Esophagus squamous epithelium (tissue), 5 donors: Measurements from ENCODE around the gene KDSR. TPM values are rescaled to one million over a fixed set of nuclear protein-coding genes. Genes with fewer than 3 reads are reported as not detected.

ENCODE experiments used
- DNase-seq: peaks from one replicate; lab custom pipeline; 2025; lab: John Stamatoyannopoulos, UW
- H3K27ac ChIP-seq, 4 donors: fragments of 200-600 bp; sonication (generic); one replicate each; pipeline ENCODE4 v1.5.1; 2016 to 2019; ENCODE audit warnings: mild to moderate bottlenecking in 1 of 4
- H3K27me3 ChIP-seq, 4 donors: fragments of 200-600 bp; sonication (generic); 1 replicate in 3 of 4; 2 replicates in 1 of 4; pipeline versions ENCODE4 v1.5.1 to v1.6.0; 2017 to 2021; ENCODE audit warnings: antibody characterized with exemption in 1 of 4
- H3K36me3 ChIP-seq, 3 donors: fragments of 200-600 bp; sonication (generic); one replicate each; pipeline ENCODE4 v1.5.1; 2016 to 2019
- H3K4me1 ChIP-seq, 3 donors: fragments of 200-600 bp; sonication (generic); one replicate each; pipeline ENCODE4 v1.5.1; 2017 to 2019
- H3K4me3 ChIP-seq, 4 donors: fragments of 200-600 bp; sonication (generic); 1 replicate in 3 of 4; 2 replicates in 1 of 4; pipeline ENCODE4 v1.5.1; 2016 to 2019; ENCODE audit warnings: mild to moderate bottlenecking in 2 of 4, moderate library complexity in 1 of 4
- H3K9me3 ChIP-seq, 3 donors: fragments of 200-600 bp; sonication (generic); one replicate each; pipeline ENCODE4 v1.5.1; 2016 to 2019
- POLR2A ChIP-seq, 4 donors: fragments of 450-650 bp; IDR thresholded peaks; one replicate each; pipeline ENCODE4 v1.6.1; 2017; ENCODE audit warnings: antibody characterized with exemption in 4 of 4, mild to moderate bottlenecking in 4 of 4, moderate library complexity in 3 of 4
- WGBS, 2 donors: methylation state at CpG; one replicate each; pipeline ENCODE4 v1.1.5; 2018; 5-methylcytosine and 5-hydroxymethylcytosine counted together
- intact Hi-C: fragments of 100-400 bp; cut with DNase I; formaldehyde crosslinking; loops from one replicate; pipeline ENCODE4 v1.15.0; 2022
- total RNA-seq, 4 donors: library from RNA; depleted of rRNA; stranded (reverse); fragments of >200 nt; gene quantifications; one replicate each; pipeline ENCODE4 v1.1.0, GENCODE V29; 2016
- TF ChIP-seq, protein P1 (sequence below), 6 experiments: fragments of 450-650 bp in 4 of 6; fragments of 200-600 bp in 2 of 6; sonication (generic) in 2 of 6; IDR thresholded peaks; one replicate each; pipeline ENCODE4 v1.5.1; 2016 to 2019; ENCODE audit warnings: antibody characterized with exemption in 6 of 6, mild to moderate bottlenecking in 4 of 6, moderate library complexity in 4 of 6
- donor health status: DM: yes; HTN: yes; CAD: no.

Gene KDSR
- total RNA-seq, 4 donors from 2014 or later = 20.8 to 42.3 (median 23.0) TPM

DNA sequence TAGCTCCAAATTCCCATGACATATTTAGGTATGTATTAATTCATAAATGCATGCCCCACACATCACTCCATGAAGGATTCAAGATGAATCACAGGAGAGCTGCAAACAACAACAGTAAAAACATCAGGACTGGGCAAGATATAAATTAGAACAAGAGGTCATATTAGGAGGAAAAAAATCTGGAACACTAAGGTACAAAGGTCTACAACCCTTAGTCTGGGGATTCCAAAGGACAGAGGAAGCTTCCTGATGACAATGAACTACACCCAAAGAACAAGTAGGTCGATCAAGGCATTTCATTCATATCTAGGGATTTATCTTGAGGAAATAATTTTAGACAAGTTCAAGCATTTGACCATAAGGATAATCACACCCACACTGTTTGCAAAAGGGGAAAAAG is 40.7 kb upstream of the KDSR start:
- peaks cover 0 to 92% (median 14%) of the 10 kb centered on the region in 3 donors for H3K36me3 ChIP-seq
- no peaks in the 10 kb centered on the region for H3K9me3 ChIP-seq
- H3K4me3 ChIP-seq = no peak overlapping the region
- no peak for TF ChIP-seq POLR2A (IDR thresholded peaks at IDR 0.05)
- TF ChIP-seq, protein P1, sequence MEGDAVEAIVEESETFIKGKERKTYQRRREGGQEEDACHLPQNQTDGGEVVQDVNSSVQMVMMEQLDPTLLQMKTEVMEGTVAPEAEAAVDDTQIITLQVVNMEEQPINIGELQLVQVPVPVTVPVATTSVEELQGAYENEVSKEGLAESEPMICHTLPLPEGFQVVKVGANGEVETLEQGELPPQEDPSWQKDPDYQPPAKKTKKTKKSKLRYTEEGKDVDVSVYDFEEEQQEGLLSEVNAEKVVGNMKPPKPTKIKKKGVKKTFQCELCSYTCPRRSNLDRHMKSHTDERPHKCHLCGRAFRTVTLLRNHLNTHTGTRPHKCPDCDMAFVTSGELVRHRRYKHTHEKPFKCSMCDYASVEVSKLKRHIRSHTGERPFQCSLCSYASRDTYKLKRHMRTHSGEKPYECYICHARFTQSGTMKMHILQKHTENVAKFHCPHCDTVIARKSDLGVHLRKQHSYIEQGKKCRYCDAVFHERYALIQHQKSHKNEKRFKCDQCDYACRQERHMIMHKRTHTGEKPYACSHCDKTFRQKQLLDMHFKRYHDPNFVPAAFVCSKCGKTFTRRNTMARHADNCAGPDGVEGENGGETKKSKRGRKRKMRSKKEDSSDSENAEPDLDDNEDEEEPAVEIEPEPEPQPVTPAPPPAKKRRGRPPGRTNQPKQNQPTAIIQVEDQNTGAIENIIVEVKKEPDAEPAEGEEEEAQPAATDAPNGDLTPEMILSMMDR (IDR thresholded peaks at IDR 0.05) = no peak
- no peaks in the 10 kb centered on the region for H3K27me3 ChIP-seq
- WGBS, 2 donors = 37 to 58% methylated on average over 1 of the region's 1 CpG
- intact Hi-C loops = no loop called here
- peaks cover 0 to 19% (median 0%) of the 10 kb centered on the region in 3 donors for H3K4me1 ChIP-seq
- no peak overlapping the region for H3K27ac ChIP-seq
- no peak for DNase-seq

DNA sequence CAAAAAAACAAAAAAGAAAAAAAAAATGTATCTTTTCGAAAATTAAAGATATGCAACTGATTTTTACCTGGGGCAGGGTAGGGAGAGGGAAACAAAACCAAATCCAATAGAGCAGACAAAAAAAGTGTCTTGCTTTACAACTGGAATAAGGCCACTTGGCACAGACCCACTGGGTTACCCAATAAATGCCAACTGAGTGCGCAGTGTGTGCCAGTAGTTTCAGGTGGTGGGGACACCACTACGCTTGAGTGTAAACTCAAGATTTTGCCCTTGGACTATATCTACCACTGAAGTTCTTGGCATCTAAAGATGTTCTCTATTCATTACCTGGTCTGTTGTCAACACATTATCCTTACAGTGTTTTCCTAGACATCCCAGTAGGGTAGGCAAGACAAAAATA is 39.0 kb upstream of the KDSR start:
- 85 to 89% methylated on average over 3 of the region's 3 CpGs for WGBS, 2 donors
- H3K36me3 ChIP-seq = peaks cover 0 to 97% (median 14%) of the 10 kb centered on the region in 3 donors
- H3K4me1 ChIP-seq = peaks cover 0 to 15% (median 0%) of the 10 kb centered on the region in 3 donors
- DNase-seq = no peak
- H3K4me3 ChIP-seq = no peak overlapping the region
- intact Hi-C loops = no loop called here
- TF ChIP-seq POLR2A (IDR thresholded peaks at IDR 0.05) = no peak
- TF ChIP-seq, protein P1 (IDR thresholded peaks at IDR 0.05) = no peak
- H3K27ac ChIP-seq = no peak overlapping the region
- H3K27me3 ChIP-seq = no peaks in the 10 kb centered on the region
- H3K9me3 ChIP-seq = no peaks in the 10 kb centered on the region

DNA sequence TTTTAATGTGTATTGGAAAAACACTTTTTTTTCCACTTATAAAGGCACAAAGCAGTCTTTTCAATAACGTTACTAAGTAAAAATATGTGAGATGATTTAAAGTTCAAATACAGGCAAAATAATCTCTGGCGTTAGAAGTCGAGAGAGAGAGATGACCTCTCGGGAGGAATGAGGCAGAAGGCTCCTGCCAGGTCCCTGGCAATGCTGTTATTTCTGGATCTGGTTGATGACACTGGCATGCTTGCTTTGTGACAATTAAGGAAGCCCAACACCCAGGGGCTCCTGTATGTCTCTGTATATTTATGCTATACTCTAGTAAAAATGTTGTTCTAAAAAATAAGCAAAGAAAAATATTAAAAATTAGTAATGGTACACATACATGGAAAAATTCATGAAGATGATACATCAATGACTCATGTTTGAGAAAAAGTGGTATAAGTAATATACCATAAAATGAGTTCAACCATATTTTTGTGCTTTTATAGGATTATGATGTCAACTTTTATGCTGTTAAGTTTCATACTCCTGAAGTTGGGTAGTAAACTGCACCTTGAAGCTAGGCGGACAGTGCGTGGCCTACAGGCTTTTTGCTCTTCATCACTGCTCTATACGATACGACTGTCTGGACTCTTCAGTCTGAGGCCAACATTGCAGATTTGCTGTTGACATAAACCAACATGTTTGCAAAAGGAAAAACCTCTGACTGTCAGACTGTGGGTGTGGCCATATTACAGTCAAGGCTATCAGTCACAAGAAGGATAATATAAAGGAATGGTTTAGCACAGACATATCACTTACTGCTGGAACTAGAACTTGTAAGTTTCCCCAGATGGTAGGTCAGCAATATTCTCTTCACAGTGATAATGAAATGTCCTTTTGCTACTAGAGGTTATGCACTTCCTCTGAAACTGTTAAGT is 35.5 kb upstream of the KDSR start:
- DNase-seq = no peak
- no peaks in the 10 kb centered on the region for H3K27me3 ChIP-seq
- no peak overlapping the region for H3K27ac ChIP-seq
- 89 to 90% methylated on average over 8 of the region's 8 CpGs for whole genome bisulfite sequencing, 2 donors
- TF ChIP-seq POLR2A (IDR thresholded peaks at IDR 0.05) = no peak
- TF ChIP-seq, protein P1 (IDR thresholded peaks at IDR 0.05) = no peak
- H3K4me3 ChIP-seq = no peak overlapping the region
- H3K9me3 ChIP-seq = no peaks in the 10 kb centered on the region
- peaks cover 0 to 97% (median 8%) of the 10 kb centered on the region in 3 donors for H3K36me3 ChIP-seq
- H3K4me1 ChIP-seq = no peaks in the 10 kb centered on the region
- intact Hi-C loops = no loop called here

DNA sequence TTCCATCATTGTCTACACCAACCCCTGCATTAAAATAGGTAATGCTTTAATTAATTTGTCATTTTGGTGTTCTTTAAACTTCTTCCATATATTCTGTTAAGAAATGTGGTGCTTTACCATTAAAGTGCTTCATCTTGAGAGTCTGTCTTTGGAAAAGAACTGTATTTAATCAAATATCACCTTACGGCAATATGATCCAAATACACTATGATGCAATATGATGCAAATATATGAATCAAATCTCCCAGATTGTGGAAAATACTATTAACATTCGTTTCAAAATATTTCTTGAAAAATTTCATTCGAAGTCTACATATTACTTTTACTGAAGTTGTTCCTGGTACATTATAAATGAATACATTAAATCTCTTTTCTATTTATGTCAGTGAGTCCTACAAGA is 32.3 kb upstream of the KDSR start:
- Histone ChIP-seq H3K27ac (no peak overlapping the region), H3K27me3 (no peaks in the 10 kb centered on the region), H3K36me3 (peaks cover 5 to 100% (median 16%) of the 10 kb centered on the region in 3 donors), H3K9me3 (no peaks in the 10 kb centered on the region), H3K4me3 (no peak overlapping the region), H3K4me1 (no peaks in the 10 kb centered on the region)
- WGBS, 2 donors = 95% methylated on average over 3 of the region's 3 CpGs
- intact Hi-C loops = no loop called here
- no peak for DNase-seq
- TF ChIP-seq, protein P1 (IDR thresholded peaks at IDR 0.05) = no peak
- no peak for TF ChIP-seq POLR2A (IDR thresholded peaks at IDR 0.05)

DNA sequence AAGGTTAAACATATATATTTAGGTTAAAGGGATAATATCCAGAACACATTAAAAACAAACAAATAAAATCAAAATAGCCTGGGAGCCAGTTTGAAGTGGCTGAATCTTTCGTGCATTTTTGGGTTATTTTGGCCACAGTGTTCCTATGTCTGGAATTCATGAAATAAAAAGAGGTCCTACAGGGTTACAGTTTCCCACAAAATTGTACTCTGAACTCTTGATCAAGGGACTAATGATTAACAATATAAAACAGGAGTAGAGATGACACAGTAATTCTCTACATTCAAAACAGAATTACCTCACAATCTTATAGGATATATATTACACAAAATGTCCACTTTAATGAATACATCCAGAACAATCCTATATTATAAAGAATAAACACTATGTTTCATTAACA is 30.3 kb upstream of the KDSR start:
- H3K27ac ChIP-seq = no peak overlapping the region
- intact Hi-C loops = no loop called here
- TF ChIP-seq POLR2A (IDR thresholded peaks at IDR 0.05) = no peak
- TF ChIP-seq, protein P1 (IDR thresholded peaks at IDR 0.05) = no peak
- no peaks in the 10 kb centered on the region for H3K4me1 ChIP-seq
- no peaks in the 10 kb centered on the region for H3K27me3 ChIP-seq
- no peak overlapping the region for H3K4me3 ChIP-seq
- H3K9me3 ChIP-seq = no peaks in the 10 kb centered on the region
- WGBS, 2 donors = 89 to 100% methylated on average over 1 of the region's 1 CpG
- DNase-seq = no peak
- peaks cover 5 to 100% (median 20%) of the 10 kb centered on the region in 3 donors for H3K36me3 ChIP-seq
